Endometrium (tissue), 2 donors: ENCODE measurements around the gene PDE1A.

Source experiments
- FAIRE-seq: peaks from 2 replicates; lab custom pipeline; 2012; peaks lifted over from hg19 to GRCh38; lab: Jason Lieb, UNC
- donor health status: control.
- donor health status: control.

Gene PDE1A

DNA sequence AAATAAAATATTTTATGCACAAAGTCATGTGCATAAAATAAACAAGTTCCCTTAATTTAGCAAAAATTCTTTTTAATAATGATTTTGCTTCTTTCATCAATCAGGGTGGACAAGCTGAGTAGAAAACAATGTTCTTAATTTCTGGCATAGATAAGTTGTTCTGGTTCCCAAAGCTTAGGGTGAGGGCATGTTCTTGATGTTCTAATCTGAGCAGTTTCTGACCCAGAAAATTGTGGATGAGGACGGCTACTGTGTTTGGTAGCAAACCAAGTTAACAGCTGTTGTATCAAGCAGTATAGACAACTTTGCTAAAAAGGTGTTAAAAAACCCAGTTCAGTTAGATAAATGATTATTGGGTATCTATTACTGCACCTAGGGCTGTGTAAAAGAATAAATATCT is 158.9 kb downstream of the PDE1A start:
- no peak for FAIRE-seq

DNA sequence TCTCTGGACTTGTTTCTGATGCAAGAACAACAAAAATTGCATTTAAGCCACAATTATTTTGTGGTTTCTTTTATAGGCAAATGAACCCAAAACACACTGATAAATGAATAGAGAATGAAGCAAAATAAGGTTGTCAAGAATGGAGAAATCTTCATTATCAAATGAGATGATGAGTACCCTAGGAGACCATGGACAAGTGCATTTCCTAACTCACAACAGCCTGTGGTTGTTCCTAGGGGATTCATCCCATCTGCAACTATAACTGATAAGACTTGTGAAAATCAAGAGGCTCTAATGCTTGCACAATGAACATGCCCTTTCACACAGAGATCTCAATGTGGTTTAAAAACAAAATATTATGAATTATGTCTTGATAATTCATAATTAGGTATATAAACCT is 159.9 kb downstream of the PDE1A start:
- FAIRE-seq = no peak

- FAIRE-seq = no peak
Measured at GRCh38 chr2:182265718-182266117, 161.1 kb downstream of the PDE1A start.

DNA sequence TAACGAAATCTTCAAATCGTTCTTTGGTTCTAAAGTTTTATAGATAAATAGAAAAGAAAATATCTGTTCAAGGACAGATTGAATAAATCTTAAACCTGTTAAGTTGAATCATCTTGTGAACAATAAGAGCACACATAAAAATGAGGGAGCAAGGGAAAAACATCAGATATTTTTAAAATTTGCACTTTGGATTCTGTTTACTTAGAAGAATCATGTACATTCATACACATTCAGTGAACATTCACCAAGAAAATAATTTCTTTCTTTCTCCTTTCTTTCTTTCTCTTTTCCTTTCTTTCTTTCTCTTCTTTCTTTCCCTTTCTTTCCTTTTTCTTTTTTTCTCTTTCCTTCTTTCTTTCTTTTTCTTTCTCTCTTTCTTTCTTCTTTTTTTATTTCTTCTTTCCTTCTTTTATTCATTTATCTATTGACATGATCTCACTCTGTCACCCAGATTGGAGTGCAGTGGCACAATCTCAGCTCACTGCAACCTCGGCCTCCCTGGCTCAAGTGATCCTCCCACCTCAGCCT is 164.9 kb downstream of the PDE1A start:
- FAIRE-seq = no peak

DNA sequence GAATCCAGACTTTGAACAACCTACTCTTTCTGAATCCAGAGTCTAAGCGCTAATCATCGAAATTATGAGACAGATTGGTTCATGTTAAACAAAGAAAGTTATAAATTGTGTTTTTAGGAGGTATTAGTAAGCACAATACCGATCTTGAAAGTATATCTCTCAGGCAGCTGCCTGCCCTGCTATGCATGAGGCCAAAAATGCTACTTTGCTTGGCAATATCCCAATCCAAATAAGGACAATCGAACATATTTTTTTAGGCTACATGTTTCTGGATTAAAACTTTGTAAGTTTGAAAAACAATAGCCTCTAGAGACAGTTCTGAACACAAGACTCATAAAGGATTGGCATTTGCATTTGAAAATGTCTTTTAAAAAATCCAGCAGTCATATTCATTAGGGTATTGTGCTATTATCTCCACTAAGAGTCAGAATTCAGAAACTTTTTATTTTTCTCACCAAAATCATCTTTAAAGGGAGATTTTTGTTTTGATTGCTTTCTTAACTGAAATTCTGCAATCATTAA is 167.1 kb downstream of the PDE1A start:
- FAIRE-seq = no peak

- no peak for FAIRE-seq
Measured at GRCh38 chr2:182252534-182252933, 174.3 kb downstream of the PDE1A start.

DNA sequence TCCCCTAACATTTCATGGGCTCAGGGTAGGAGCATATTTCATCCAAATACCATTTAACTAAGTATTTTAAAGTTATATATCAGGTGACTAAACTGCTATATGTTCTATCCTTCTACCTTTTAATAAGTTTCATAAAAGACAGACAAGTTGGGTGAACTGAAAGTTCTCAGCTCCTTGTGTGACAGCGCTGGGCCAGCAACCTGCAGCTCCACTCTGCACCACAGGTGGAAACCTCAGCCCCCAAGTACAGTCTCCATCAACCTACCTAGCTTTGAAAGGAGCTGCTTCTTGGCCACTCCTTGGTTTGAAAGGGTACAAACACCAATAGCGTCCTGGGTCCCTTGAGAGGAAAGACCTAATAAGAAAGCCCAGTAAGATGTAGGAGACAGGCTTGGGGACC is 177.9 kb downstream of the PDE1A start:
- no peak for FAIRE-seq

DNA sequence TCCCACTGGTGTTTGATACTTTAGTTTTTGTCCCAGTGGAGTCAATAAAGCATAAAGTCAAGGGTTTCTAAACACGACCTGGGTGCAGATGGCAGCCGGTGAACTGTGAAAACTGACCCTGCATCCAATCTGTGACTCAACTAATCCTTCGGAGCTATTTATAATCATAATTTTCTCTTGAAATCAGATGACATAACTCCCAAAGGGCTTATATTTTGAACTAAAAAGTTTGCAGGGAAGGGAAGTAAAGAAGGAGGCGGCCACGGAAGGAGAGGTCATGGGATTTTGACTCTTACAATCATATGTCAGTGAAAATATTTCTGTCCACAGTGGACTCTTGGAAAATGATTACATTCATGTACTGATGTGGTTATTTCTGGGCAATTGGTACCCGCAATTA is 178.5 kb downstream of the PDE1A start:
- no peak for FAIRE-seq

GRCh38 chr2:182247831-182248230 is 179.0 kb downstream of the PDE1A start:
- no peak for FAIRE-seq

- no peak for FAIRE-seq
Measured at GRCh38 chr2:182245963-182246362, 180.9 kb downstream of the PDE1A start.

DNA sequence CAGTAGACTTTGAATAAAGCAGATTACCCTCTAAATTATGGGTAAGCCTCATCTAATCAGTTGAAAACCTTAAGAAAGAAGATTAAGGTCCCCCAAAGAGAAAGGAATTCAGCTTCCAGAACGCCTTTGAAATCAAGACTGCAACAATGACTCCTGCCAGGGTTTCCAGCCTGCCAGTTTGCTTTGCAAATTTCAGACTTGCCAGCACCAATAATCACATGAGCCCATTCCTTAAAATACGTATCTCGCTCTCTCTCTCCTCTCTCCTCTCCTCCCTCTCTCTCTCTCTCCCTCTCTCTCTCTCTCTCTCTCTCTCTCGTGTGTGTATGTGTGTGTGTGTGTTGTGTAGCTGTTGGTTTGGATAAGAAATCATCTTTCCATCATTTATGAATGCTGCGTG is 184.2 kb downstream of the PDE1A start:
- no peak for FAIRE-seq

GRCh38 chr2:182241936-182242335 is 184.9 kb downstream of the PDE1A start:
- no peak for FAIRE-seq

DNA sequence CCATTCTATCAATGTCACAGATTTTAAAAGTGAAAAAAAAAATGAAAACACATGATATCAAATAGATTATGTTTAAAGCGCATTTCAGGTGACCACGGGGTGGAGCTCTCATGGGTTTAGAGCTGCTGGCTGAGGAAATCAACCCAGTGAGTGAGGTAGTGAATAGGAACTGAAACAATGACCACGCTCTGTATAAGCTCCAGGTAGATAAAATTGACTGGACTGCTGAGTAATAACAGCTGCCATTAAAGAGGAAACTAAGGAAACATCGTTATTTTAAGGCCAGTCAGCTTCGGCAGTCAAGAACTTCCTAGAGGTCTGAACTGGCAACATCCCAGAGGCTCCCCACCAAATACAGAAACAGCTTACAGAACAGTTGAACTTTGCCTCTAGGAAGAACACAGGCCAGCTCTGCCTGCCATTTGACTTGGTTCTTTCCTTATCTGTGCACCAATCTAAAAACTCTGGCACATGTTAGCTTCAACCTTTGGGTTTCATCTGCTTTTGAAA is 185.9 kb downstream of the PDE1A start:
- FAIRE-seq = no peak

DNA sequence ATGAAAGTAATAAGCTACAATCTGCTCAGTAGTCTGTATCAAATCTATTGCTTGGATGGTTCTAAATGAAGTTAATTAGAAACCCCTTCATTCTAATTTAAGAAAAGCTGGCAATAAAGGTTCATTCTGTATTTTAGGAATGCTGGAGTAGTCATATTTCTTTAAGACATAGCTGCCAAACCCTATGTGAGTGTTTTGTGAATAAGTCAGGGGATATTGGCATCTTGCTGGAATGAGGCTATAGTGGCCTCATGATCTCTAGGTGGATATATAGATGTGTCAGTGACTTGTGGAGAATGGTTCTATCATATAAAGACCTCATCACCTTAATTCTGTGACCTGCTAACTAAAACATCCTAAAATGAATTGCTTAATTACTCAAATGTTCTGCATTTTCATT is 196.3 kb downstream of the PDE1A start:
- FAIRE-seq = no peak

- no peak for FAIRE-seq
Measured at GRCh38 chr2:182229297-182229696, 197.5 kb downstream of the PDE1A start.

DNA sequence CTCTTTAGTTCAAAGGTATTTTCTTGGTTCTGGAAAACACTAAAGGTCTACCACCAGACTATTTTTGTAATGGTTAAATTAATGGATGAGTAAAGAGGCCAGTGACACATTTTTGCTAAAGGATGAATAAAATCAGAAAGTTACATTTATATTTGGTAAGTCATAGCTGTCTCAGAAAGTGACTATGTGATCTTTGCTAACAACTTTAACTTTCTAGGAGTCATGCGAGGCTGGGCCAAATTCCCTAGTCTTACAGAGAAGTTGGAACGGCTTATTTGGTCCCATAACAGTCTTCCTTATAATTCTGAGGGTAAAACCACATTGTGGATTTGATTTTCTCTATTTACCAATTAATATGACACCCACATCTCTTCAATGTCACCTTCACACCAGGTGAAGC is 198.1 kb downstream of the PDE1A start:
- no peak for FAIRE-seq

GRCh38 chr2:182228073-182228473 is 198.8 kb downstream of the PDE1A start:
- FAIRE-seq = no peak

GRCh38 chr2:182226807-182227206 is 200.0 kb downstream of the PDE1A start:
- FAIRE-seq = no peak

- FAIRE-seq = no peak
Measured at GRCh38 chr2:182224669-182225068, 202.2 kb downstream of the PDE1A start.

DNA sequence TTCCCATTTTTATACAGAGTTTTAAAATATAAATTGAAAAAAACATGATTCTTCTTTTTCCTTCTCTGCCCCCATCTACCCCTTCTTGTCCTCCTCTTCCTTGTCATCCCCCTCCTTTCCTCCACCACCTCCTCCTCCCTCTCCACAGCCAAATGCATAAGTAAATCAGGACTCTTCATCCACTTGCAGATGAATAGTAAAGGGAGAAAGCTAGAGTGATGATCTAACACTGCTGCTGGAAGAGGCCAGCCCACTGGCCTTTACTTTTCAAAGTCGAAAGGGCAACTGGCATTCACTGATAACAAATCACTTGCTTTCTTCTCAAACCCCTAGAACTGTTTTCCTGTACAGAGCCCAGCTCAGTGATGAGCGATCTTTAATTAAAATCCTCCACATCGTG is 205.8 kb downstream of the PDE1A start:
- no peak for FAIRE-seq

- FAIRE-seq = no peak
Measured at GRCh38 chr2:182220335-182220734, 206.5 kb downstream of the PDE1A start.

DNA sequence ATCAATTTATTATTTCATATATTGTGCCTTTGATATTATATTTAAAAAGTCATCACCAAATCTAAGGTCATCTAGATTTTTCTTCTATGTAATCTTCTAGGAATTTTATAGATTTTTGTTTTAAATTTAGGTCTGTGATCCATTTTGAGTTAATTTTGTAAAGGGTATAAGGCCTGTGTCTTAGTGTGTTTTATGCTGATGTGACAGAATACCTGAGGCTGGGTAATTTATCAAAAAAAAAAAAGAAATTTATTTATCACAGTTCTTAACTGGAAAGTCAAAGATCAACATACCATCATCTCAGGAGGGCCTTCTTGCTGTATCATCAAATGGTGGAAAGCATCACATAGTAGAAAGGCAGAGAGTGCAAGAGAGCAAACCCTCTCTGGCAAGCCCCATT is 216.2 kb downstream of the PDE1A start:
- no peak for FAIRE-seq

DNA sequence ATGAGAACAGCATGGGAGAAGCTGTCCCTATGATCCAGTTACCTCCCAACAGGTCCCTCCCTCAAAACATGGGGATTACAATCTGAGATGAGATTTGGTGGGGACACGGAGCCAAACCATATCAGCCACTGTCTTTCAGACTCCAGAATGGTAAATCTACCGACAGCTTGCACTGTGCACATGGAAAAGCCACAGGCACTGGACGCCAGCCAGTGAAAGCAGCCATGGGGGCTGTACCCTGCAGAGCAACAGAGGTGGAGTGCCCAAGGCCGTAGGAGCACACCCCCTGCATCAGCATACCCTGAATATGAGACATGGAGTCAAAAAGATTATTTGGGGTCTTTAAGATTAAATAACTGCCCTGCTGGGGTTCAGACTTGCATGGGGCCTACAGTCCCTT is 218.4 kb downstream of the PDE1A start:
- FAIRE-seq = no peak

- FAIRE-seq = no peak
Measured at GRCh38 chr2:182207049-182207746, 219.6 kb downstream of the PDE1A start.
